Astrocyte (in vitro differentiated cells and primary cell): ENCODE results near the gene PHKA2. TPM values are rescaled to one million over a fixed set of nuclear protein-coding genes. Genes with fewer than 3 reads are reported as not detected.
A peak's percentile ranks its signal among the peaks of the same experiment; 100 is the strongest.

ENCODE experiments used
- DNase-seq: peaks from one replicate; pipeline ENCODE4 v3.0.0-alpha.2; 2010; ENCODE audit warnings: low read depth
- FAIRE-seq: peaks from 2 replicates; lab custom pipeline; 2011; peaks lifted over from hg19 to GRCh38; lab: Jason Lieb, UNC
- H2AFZ ChIP-seq: 2 replicates; pipeline ENCODE4 v1.6.0; 2012; ENCODE audit warnings: low read depth, low read length, inconsistent platforms
- H3K27ac ChIP-seq: 2 replicates; pipeline ENCODE4 v1.5.1; 2011; ENCODE audit warnings: low read depth, low read length, inconsistent platforms
- H3K27me3 ChIP-seq: 2 replicates; pipeline ENCODE4 v1.6.0; 2011; ENCODE audit warnings: low read length, inconsistent platforms; ENCODE audit not compliant: insufficient read depth
- H3K36me3 ChIP-seq: 2 replicates; pipeline ENCODE4 v1.5.1; 2011; ENCODE audit warnings: low read length, inconsistent platforms; ENCODE audit not compliant: insufficient read depth
- H3K4me1 ChIP-seq: 2 replicates; pipeline ENCODE4 v1.5.1; 2011; ENCODE audit warnings: low read length, inconsistent platforms; ENCODE audit not compliant: insufficient read depth
- H3K4me2 ChIP-seq: 2 replicates; pipeline ENCODE4 v1.6.0; 2012; ENCODE audit warnings: low read length, inconsistent platforms
- H3K4me3 ChIP-seq: 2 replicates; pipeline ENCODE4 v1.5.1; 2011; ENCODE audit warnings: low read depth, mild to moderate bottlenecking, low read length, inconsistent platforms; ENCODE audit not compliant: insufficient read depth
- H3K79me2 ChIP-seq: 2 replicates; pipeline ENCODE4 v1.6.0; 2012; ENCODE audit warnings: mild to moderate bottlenecking, low read length, inconsistent platforms; ENCODE audit not compliant: insufficient read depth
- H3K9ac ChIP-seq: 2 replicates; pipeline ENCODE4 v1.6.0; 2012; ENCODE audit warnings: mild to moderate bottlenecking, low read length, inconsistent platforms
- H3K9me3 ChIP-seq: 2 replicates; pipeline ENCODE4 v1.5.1; 2012; ENCODE audit warnings: low read depth, mild to moderate bottlenecking, low read length, inconsistent platforms; ENCODE audit not compliant: insufficient read depth
- H4K20me1 ChIP-seq: 2 replicates; pipeline ENCODE4 v1.6.0; 2012; ENCODE audit warnings: low read length, inconsistent platforms; ENCODE audit not compliant: insufficient read depth
- H3K27ac Mint-ChIP-seq: one replicate; pipeline ENCODE4 v1.8.0; 2021; ENCODE audit warnings: mild to moderate bottlenecking, mixed read lengths; ENCODE audit not compliant: unreplicated experiment
- H3K27me3 Mint-ChIP-seq: one replicate; pipeline ENCODE4 v1.8.0; 2021; ENCODE audit warnings: low read depth, mixed read lengths; ENCODE audit not compliant: unreplicated experiment
- H3K36me3 Mint-ChIP-seq: one replicate; pipeline ENCODE4 v1.8.0; 2021; ENCODE audit warnings: low read depth, mixed read lengths; ENCODE audit not compliant: unreplicated experiment
- H3K4me1 Mint-ChIP-seq: one replicate; pipeline ENCODE4 v1.8.0; 2021; ENCODE audit warnings: low read depth, mixed read lengths; ENCODE audit not compliant: unreplicated experiment
- H3K4me3 Mint-ChIP-seq: one replicate; pipeline ENCODE4 v1.8.0; 2021; ENCODE audit warnings: mild to moderate bottlenecking, moderate library complexity, mixed read lengths; ENCODE audit not compliant: unreplicated experiment
- H3K9me3 Mint-ChIP-seq: one replicate; pipeline ENCODE4 v1.8.0; 2021; ENCODE audit warnings: mild to moderate bottlenecking, mixed read lengths; ENCODE audit not compliant: unreplicated experiment
- CTCF ChIP-seq: IDR thresholded peaks from 2 replicates; pipeline ENCODE4 v1.5.1; 2011; ENCODE audit warnings: low read depth, mild to moderate bottlenecking, inconsistent platforms, low read length, moderate library complexity; ENCODE audit not compliant: insufficient read depth
- EZH2 ChIP-seq: IDR thresholded peaks from 2 replicates; pipeline ENCODE4 v1.6.1; 2012; ENCODE audit warnings: mild to moderate bottlenecking, low read length, inconsistent platforms; ENCODE audit not compliant: insufficient read depth
- total RNA-seq: library from RNA; stranded (reverse); gene quantifications from 2 replicates; pipeline ENCODE4 v1.2.1, GENCODE V29; 2021

The PHKA2 gene
- total RNA-seq, 1 donor from 2014 or later: 12.4 TPM

GRCh38 chrX:18895189-18895951 lies 88.5 kb downstream of the PHKA2 start:
- H3K4me1 ChIP-seq: no peaks in the 10 kb centered on the region
- H3K27me3 ChIP-seq: no peaks in the 10 kb centered on the region
- no peaks in the 10 kb centered on the region for H3K36me3 ChIP-seq
- FAIRE-seq (peak; percentile 9), DNase-seq (no peak)
- Mint-ChIP-seq H3K4me3 (no peak overlapping the region), H3K27ac (no peak overlapping the region), H3K36me3 (no peaks in the 10 kb centered on the region), H3K9me3 (no peaks in the 10 kb centered on the region), H3K27me3 (no peaks in the 10 kb centered on the region), H3K4me1 (no peaks in the 10 kb centered on the region)
- H4K20me1 ChIP-seq: no peaks in the 10 kb centered on the region
- H2AFZ ChIP-seq: no peak overlapping the region
- no peak overlapping the region for H3K4me3 ChIP-seq
- no peaks in the 10 kb centered on the region for H3K79me2 ChIP-seq
- no peak overlapping the region for H3K4me2 ChIP-seq
- TF ChIP-seq CTCF: no peak
- no peak for TF ChIP-seq EZH2
- no peak overlapping the region for H3K27ac ChIP-seq
- H3K9me3 ChIP-seq: no peaks in the 10 kb centered on the region
- no peak overlapping the region for H3K9ac ChIP-seq

GRCh38 chrX:18894156-18894555 lies 89.8 kb downstream of the PHKA2 start:
- no peaks in the 10 kb centered on the region for H3K36me3 ChIP-seq
- no peak overlapping the region for H3K9ac ChIP-seq
- no peak overlapping the region for H3K27ac ChIP-seq
- Mint-ChIP-seq H3K9me3 (no peaks in the 10 kb centered on the region), H3K27ac (no peak overlapping the region), H3K27me3 (no peaks in the 10 kb centered on the region), H3K4me1 (no peaks in the 10 kb centered on the region), H3K4me3 (no peak overlapping the region), H3K36me3 (no peaks in the 10 kb centered on the region)
- no peak for DNase-seq
- H3K4me3 ChIP-seq: no peak overlapping the region
- no peak overlapping the region for H2AFZ ChIP-seq
- no peaks in the 10 kb centered on the region for H3K79me2 ChIP-seq
- H3K4me1 ChIP-seq: no peaks in the 10 kb centered on the region
- no peak overlapping the region for H3K4me2 ChIP-seq
- no peak for FAIRE-seq
- TF ChIP-seq EZH2: no peak
- TF ChIP-seq CTCF: no peak
- no peaks in the 10 kb centered on the region for H3K9me3 ChIP-seq
- H3K27me3 ChIP-seq: no peaks in the 10 kb centered on the region
- H4K20me1 ChIP-seq: no peaks in the 10 kb centered on the region

GRCh38 chrX:18893536-18893935 lies 90.4 kb downstream of the PHKA2 start:
- H3K4me1 ChIP-seq: no peaks in the 10 kb centered on the region

More at GRCh38 chrX:18893536-18893935, 90.4 kb downstream of the PHKA2 start:
- Histone ChIP-seq H3K27me3 (no peaks in the 10 kb centered on the region), H3K36me3 (no peaks in the 10 kb centered on the region), H3K27ac (no peak overlapping the region), H3K9me3 (no peaks in the 10 kb centered on the region), H3K4me2 (no peak overlapping the region), H2AFZ (no peak overlapping the region), H3K79me2 (no peaks in the 10 kb centered on the region), H3K4me3 (no peak overlapping the region), H3K9ac (no peak overlapping the region), H4K20me1 (no peaks in the 10 kb centered on the region)
- TF ChIP-seq CTCF (no peak), EZH2 (no peak)
- Mint-ChIP-seq H3K9me3 (no peaks in the 10 kb centered on the region), H3K4me3 (no peak overlapping the region), H3K27me3 (no peaks in the 10 kb centered on the region), H3K27ac (no peak overlapping the region), H3K4me1 (no peaks in the 10 kb centered on the region), H3K36me3 (no peaks in the 10 kb centered on the region)
- DNase-seq: no peak
- FAIRE-seq: no peak
